ENCODE measurements around the gene SALL2.

SALL2 gene

GRCh38 chr14:21541413-21542074 lies 15.4 kb upstream of the SALL2 start:
- Histone ChIP-seq H3K4me1 (ENCODE audit: control insufficient read depth, insufficient read depth, low read length) (peaks cover 4% of the 10 kb centered on the region), H3K9ac (ENCODE audit: low read length) (no peak overlapping the region), H3K27me3 (replicated peaks; ENCODE audit: control insufficient read depth, insufficient read depth, low read length) (peaks cover 37% of the 10 kb centered on the region), H3K4me3 (ENCODE audit: low read length) (no peak overlapping the region), H3K9me3 (ENCODE audit: control insufficient read depth, low read length) (no peaks in the 10 kb centered on the region), H3K36me3 (ENCODE audit: control insufficient read depth, insufficient read depth, low read length, severe bottlenecking) (no peaks in the 10 kb centered on the region)
- DNase-seq (ENCODE audit: low read depth), result no peak

- no peaks in the 10 kb centered on the region for H3K36me3 ChIP-seq (ENCODE audit: control insufficient read depth, insufficient read depth, low read length, severe bottlenecking)
- peaks cover 8% of the 10 kb centered on the region for H3K4me1 ChIP-seq (ENCODE audit: control insufficient read depth, insufficient read depth, low read length)
These were observed 13.2 kb upstream of the SALL2 start for GRCh38 chr14:21539189-21539940.

GRCh38 chr14:21537090-21537424 lies 10.9 kb upstream of the SALL2 start:
- H3K27me3 ChIP-seq (replicated peaks; ENCODE audit: control insufficient read depth, insufficient read depth, low read length), result peaks cover 60% of the 10 kb centered on the region
- H3K4me3 ChIP-seq (ENCODE audit: low read length), result peak overlapping the region; percentile 72
- peaks cover 8% of the 10 kb centered on the region for H3K4me1 ChIP-seq (ENCODE audit: control insufficient read depth, insufficient read depth, low read length)
- H3K9me3 ChIP-seq (ENCODE audit: control insufficient read depth, low read length), result no peaks in the 10 kb centered on the region
- DNase-seq (ENCODE audit: low read depth), result no peak
- H3K36me3 ChIP-seq (ENCODE audit: control insufficient read depth, insufficient read depth, low read length, severe bottlenecking), result no peaks in the 10 kb centered on the region
- no peak overlapping the region for H3K9ac ChIP-seq (ENCODE audit: low read length)

More at GRCh38 chr14:21539189-21539940, 13.2 kb upstream of the SALL2 start:
- Histone ChIP-seq H3K4me3 (ENCODE audit: low read length) (no peak overlapping the region), H3K9me3 (ENCODE audit: control insufficient read depth, low read length) (no peaks in the 10 kb centered on the region), H3K9ac (ENCODE audit: low read length) (no peak overlapping the region), H3K27me3 (replicated peaks; ENCODE audit: control insufficient read depth, insufficient read depth, low read length) (peaks cover 57% of the 10 kb centered on the region)
- DNase-seq (ENCODE audit: low read depth), result no peak

GRCh38 chr14:21536418-21537089 lies 10.4 kb upstream of the SALL2 start:
- no peak for DNase-seq (ENCODE audit: low read depth)
- Histone ChIP-seq H3K9me3 (ENCODE audit: control insufficient read depth, low read length) (no peaks in the 10 kb centered on the region), H3K9ac (ENCODE audit: low read length) (no peak overlapping the region), H3K4me3 (ENCODE audit: low read length) (peak overlapping the region; percentile 72), H3K27me3 (replicated peaks; ENCODE audit: control insufficient read depth, insufficient read depth, low read length) (peaks cover 60% of the 10 kb centered on the region), H3K36me3 (ENCODE audit: control insufficient read depth, insufficient read depth, low read length, severe bottlenecking) (no peaks in the 10 kb centered on the region), H3K4me1 (ENCODE audit: control insufficient read depth, insufficient read depth, low read length) (peaks cover 8% of the 10 kb centered on the region)

GRCh38 chr14:21535545-21536417 lies 9.6 kb upstream of the SALL2 start:
- Histone ChIP-seq H3K4me1 (ENCODE audit: control insufficient read depth, insufficient read depth, low read length) (peaks cover 8% of the 10 kb centered on the region), H3K27me3 (replicated peaks; ENCODE audit: control insufficient read depth, insufficient read depth, low read length) (peaks cover 64% of the 10 kb centered on the region), H3K4me3 (ENCODE audit: low read length) (peak overlapping the region; percentile 72), H3K36me3 (ENCODE audit: control insufficient read depth, insufficient read depth, low read length, severe bottlenecking) (no peaks in the 10 kb centered on the region), H3K9ac (ENCODE audit: low read length) (no peak overlapping the region), H3K9me3 (ENCODE audit: control insufficient read depth, low read length) (no peaks in the 10 kb centered on the region)
- no peak for DNase-seq (ENCODE audit: low read depth)

GRCh38 chr14:21534576-21534975 lies 8.4 kb upstream of the SALL2 start:
- DNase-seq (ENCODE audit: low read depth), result no peak
- Histone ChIP-seq H3K4me3 (ENCODE audit: low read length) (no peak overlapping the region), H3K27me3 (replicated peaks; ENCODE audit: control insufficient read depth, insufficient read depth, low read length) (peaks cover 66% of the 10 kb centered on the region)

GRCh38 chr14:21533294-21533693 lies 7.1 kb upstream of the SALL2 start:
- H3K4me3 ChIP-seq (ENCODE audit: low read length), result no peak overlapping the region
- no peaks in the 10 kb centered on the region for H3K36me3 ChIP-seq (ENCODE audit: control insufficient read depth, insufficient read depth, low read length, severe bottlenecking)
- H3K4me1 ChIP-seq (ENCODE audit: control insufficient read depth, insufficient read depth, low read length), result peaks cover 8% of the 10 kb centered on the region

More at GRCh38 chr14:21534576-21534975, 8.4 kb upstream of the SALL2 start:
- H3K4me1 ChIP-seq (ENCODE audit: control insufficient read depth, insufficient read depth, low read length), result peaks cover 8% of the 10 kb centered on the region
- no peak overlapping the region for H3K9ac ChIP-seq (ENCODE audit: low read length)
- no peaks in the 10 kb centered on the region for H3K36me3 ChIP-seq (ENCODE audit: control insufficient read depth, insufficient read depth, low read length, severe bottlenecking)
- H3K9me3 ChIP-seq (ENCODE audit: control insufficient read depth, low read length), result no peaks in the 10 kb centered on the region

GRCh38 chr14:21529515-21529914 lies 3.4 kb upstream of the SALL2 start:
- Histone ChIP-seq H3K9me3 (ENCODE audit: control insufficient read depth, low read length) (no peaks in the 10 kb centered on the region), H3K27me3 (replicated peaks; ENCODE audit: control insufficient read depth, insufficient read depth, low read length) (peaks cover 24% of the 10 kb centered on the region), H3K4me3 (ENCODE audit: low read length) (no peak overlapping the region), H3K9ac (ENCODE audit: low read length) (no peak overlapping the region), H3K36me3 (ENCODE audit: control insufficient read depth, insufficient read depth, low read length, severe bottlenecking) (no peaks in the 10 kb centered on the region), H3K4me1 (ENCODE audit: control insufficient read depth, insufficient read depth, low read length) (no peaks in the 10 kb centered on the region)
- no peak for DNase-seq (ENCODE audit: low read depth)

More at GRCh38 chr14:21533294-21533693, 7.1 kb upstream of the SALL2 start:
- no peak overlapping the region for H3K9ac ChIP-seq (ENCODE audit: low read length)
- DNase-seq (ENCODE audit: low read depth), result no peak
- peaks cover 53% of the 10 kb centered on the region for H3K27me3 ChIP-seq (replicated peaks; ENCODE audit: control insufficient read depth, insufficient read depth, low read length)
- H3K9me3 ChIP-seq (ENCODE audit: control insufficient read depth, low read length), result no peaks in the 10 kb centered on the region

- Histone ChIP-seq H3K27me3 (replicated peaks; ENCODE audit: control insufficient read depth, insufficient read depth, low read length) (peaks cover 16% of the 10 kb centered on the region), H3K4me1 (ENCODE audit: control insufficient read depth, insufficient read depth, low read length) (no peaks in the 10 kb centered on the region), H3K9ac (ENCODE audit: low read length) (no peak overlapping the region), H3K4me3 (ENCODE audit: low read length) (no peak overlapping the region), H3K36me3 (ENCODE audit: control insufficient read depth, insufficient read depth, low read length, severe bottlenecking) (no peaks in the 10 kb centered on the region), H3K9me3 (ENCODE audit: control insufficient read depth, low read length) (no peaks in the 10 kb centered on the region)
- peak; percentile 29 for DNase-seq (ENCODE audit: low read depth)
These were observed 2.5 kb upstream of the SALL2 start for GRCh38 chr14:21528381-21529348.

- Histone ChIP-seq H3K36me3 (ENCODE audit: control insufficient read depth, insufficient read depth, low read length, severe bottlenecking) (no peaks in the 10 kb centered on the region), H3K9me3 (ENCODE audit: control insufficient read depth, low read length) (no peaks in the 10 kb centered on the region), H3K27me3 (replicated peaks; ENCODE audit: control insufficient read depth, insufficient read depth, low read length) (peaks cover 10% of the 10 kb centered on the region), H3K4me1 (ENCODE audit: control insufficient read depth, insufficient read depth, low read length) (no peaks in the 10 kb centered on the region), H3K9ac (ENCODE audit: low read length) (no peak overlapping the region), H3K4me3 (ENCODE audit: low read length) (no peak overlapping the region)
- no peak for DNase-seq (ENCODE audit: low read depth)
These were observed 1.2 kb upstream of the SALL2 start for GRCh38 chr14:21527318-21527679.
